IMR-90 (cell line): ENCODE data around the gene TEX2. TPM values are rescaled to one million over a fixed set of nuclear protein-coding genes. Genes with fewer than 3 reads are reported as not detected.

ENCODE experiments used
- ATAC-seq: fragments of 200-7000 bp; cut with Tn5 transposase; 2 replicates; pipeline ENCODE4 v1.9.1; 2020; ENCODE audit warnings: low read depth, mild to moderate bottlenecking, moderate library complexity
- BruUV-seq: library from RNA; stranded (reverse); fragments of 400-500 nt; replicated peaks from 2 replicates; lab custom pipeline; 2021; lab: Mats Ljungman, UMichigan
- CTCF ChIA-PET: fragments of 300-600 bp; formaldehyde crosslinking; extraction: SDS; loops from one replicate; lab custom pipeline; 2021; ENCODE audit warnings: antibody characterized with exemption; lab: Yijun Ruan, JAX
- POLR2A ChIA-PET: fragments of 300-600 bp; sonication (Branson Sonifier 250); formaldehyde crosslinking; loops from one replicate; lab custom pipeline; 2022; ENCODE audit warnings: antibody characterized with exemption; ENCODE audit not compliant: unreplicated experiment; lab: Charles Lee
- DNase-seq: peaks from one replicate; pipeline ENCODE4 v3.0.0; 2013
- H2AFZ ChIP-seq: replicated peaks from 2 replicates; pipeline ENCODE3; 2013; ENCODE audit warnings: low read length, mild to moderate bottlenecking; ENCODE audit not compliant: poor library complexity
- H2AK5ac ChIP-seq: 2 replicates; pipeline ENCODE4 v1.6.1; 2013; ENCODE audit warnings: low read depth, low read length, inconsistent platforms
- H2AK9ac ChIP-seq: replicated peaks from 2 replicates; pipeline ENCODE3; 2013; ENCODE audit warnings: mild to moderate bottlenecking, low read depth, low read length, moderate library complexity; ENCODE audit not compliant: poor library complexity
- H2BK120ac ChIP-seq: 2 replicates; pipeline ENCODE4 v1.6.1; 2013; ENCODE audit warnings: low read depth, low read length, inconsistent platforms
- H2BK15ac ChIP-seq: 3 replicates; pipeline ENCODE4 v1.6.1; 2013; ENCODE audit warnings: low read depth, low read length, inconsistent platforms
- H2BK20ac ChIP-seq: 2 replicates; pipeline ENCODE4 v1.6.1; 2013; ENCODE audit warnings: low read depth, mild to moderate bottlenecking, inconsistent platforms, low read length, moderate library complexity
- H2BK5ac ChIP-seq: 2 replicates; pipeline ENCODE4 v1.6.1; 2013; ENCODE audit warnings: mild to moderate bottlenecking, low read depth, low read length, inconsistent platforms; ENCODE audit not compliant: poor library complexity, severe bottlenecking
- H3K14ac ChIP-seq: replicated peaks from 2 replicates; pipeline ENCODE4 v1.6.1; 2013; ENCODE audit warnings: low read depth, low read length, inconsistent platforms
- H3K18ac ChIP-seq: 2 replicates; pipeline ENCODE4 v1.6.1; 2013; ENCODE audit warnings: low read depth, low read length, control low read depth
- H3K23ac ChIP-seq: 2 replicates; pipeline ENCODE4 v1.6.1; 2013; ENCODE audit warnings: low read depth, low read length, inconsistent platforms
- H3K27ac ChIP-seq: 2 replicates; pipeline ENCODE4 v1.5.1; 2013; ENCODE audit warnings: mild to moderate bottlenecking, control low read depth, low read length; ENCODE audit not compliant: insufficient read depth
- H3K27me3 ChIP-seq: 2 replicates; pipeline ENCODE4 v1.6.1; 2013; ENCODE audit warnings: low read length; ENCODE audit not compliant: control insufficient read depth, insufficient read depth
- H3K36me3 ChIP-seq: 2 replicates; pipeline ENCODE4 v1.6.1; 2013; ENCODE audit warnings: low read length, mixed read lengths; ENCODE audit not compliant: control insufficient read depth, insufficient read depth
- H3K4ac ChIP-seq: 2 replicates; pipeline ENCODE4 v1.6.1; 2013; ENCODE audit warnings: low read depth, low read length, inconsistent platforms
- H3K4me1 ChIP-seq: 2 replicates; pipeline ENCODE4 v1.6.1; 2013; ENCODE audit warnings: low read length, mixed read lengths; ENCODE audit not compliant: control insufficient read depth, insufficient read depth
- H3K4me2 ChIP-seq: 2 replicates; pipeline ENCODE4 v1.6.1; 2013; ENCODE audit warnings: low read depth, mild to moderate bottlenecking, control low read depth, low read length, moderate library complexity
- H3K4me3 ChIP-seq: 2 replicates; pipeline ENCODE4 v1.5.1; 2013; ENCODE audit warnings: low read depth, mild to moderate bottlenecking, control low read depth, low read length, moderate library complexity; ENCODE audit not compliant: insufficient read depth
- H3K56ac ChIP-seq: 2 replicates; pipeline ENCODE4 v1.6.1; 2013; ENCODE audit warnings: low read length, inconsistent platforms; ENCODE audit not compliant: insufficient read depth; ENCODE audit errors: extremely low read depth
- H3K79me1 ChIP-seq, 2 experiments: 2 replicates each; pipeline ENCODE4 v1.6.1; 2013; ENCODE audit warnings: low read length in 2 of 2, inconsistent platforms in 1 of 2, low read depth in 1 of 2
- H3K9ac ChIP-seq: 2 replicates; pipeline ENCODE4 v1.6.1; 2013; ENCODE audit warnings: low read depth, low read length, control low read depth
- H3K9me1 ChIP-seq: 2 replicates; pipeline ENCODE4 v1.6.1; 2013; ENCODE audit warnings: low read length, inconsistent platforms; ENCODE audit not compliant: insufficient read depth
- H3K9me3 ChIP-seq: 2 replicates; pipeline ENCODE4 v1.6.1; 2013; ENCODE audit warnings: low read length; ENCODE audit not compliant: control insufficient read depth, insufficient read depth
- H4K20me1 ChIP-seq: 2 replicates; pipeline ENCODE4 v1.6.1; 2013; ENCODE audit warnings: low read length, inconsistent platforms; ENCODE audit not compliant: insufficient read depth
- H4K5ac ChIP-seq: 2 replicates; pipeline ENCODE4 v1.6.1; 2013; ENCODE audit warnings: mild to moderate bottlenecking, low read depth, low read length, control low read depth
- H4K8ac ChIP-seq, 2 experiments: 2 replicates each; pipeline ENCODE4 v1.6.1; 2013; ENCODE audit warnings: low read depth in 2 of 2, low read length in 2 of 2, control low read depth in 1 of 2, inconsistent platforms in 1 of 2
- H4K91ac ChIP-seq: 2 replicates; pipeline ENCODE4 v1.6.1; 2013; ENCODE audit warnings: low read depth, low read length, inconsistent platforms; ENCODE audit not compliant: insufficient read depth
- BHLHE40 ChIP-seq: fragments of 150-350 bp; IDR thresholded peaks from 2 replicates; pipeline ENCODE4 v1.6.1; 2016; ENCODE audit warnings: mild to moderate bottlenecking, low read depth, low read length
- CHD1 ChIP-seq: IDR thresholded peaks from 2 replicates; pipeline ENCODE4 v1.6.1; 2012; ENCODE audit warnings: low read depth, low read length, improper control_type of control experiment
- ELK1 ChIP-seq: fragments of 150-350 bp; IDR thresholded peaks from 2 replicates; pipeline ENCODE4 v1.6.1; 2016; ENCODE audit warnings: low read depth, mild to moderate bottlenecking, low read length, moderate library complexity, borderline replicate concordance
- MAZ ChIP-seq: IDR thresholded peaks from 2 replicates; pipeline ENCODE4 v1.6.1; 2012; ENCODE audit warnings: low read depth, mild to moderate bottlenecking, low read length, improper control_type of control experiment, moderate library complexity, borderline replicate concordance
- MXI1 ChIP-seq: IDR thresholded peaks from 2 replicates; pipeline ENCODE4 v1.6.1; 2012; ENCODE audit warnings: low read depth, mild to moderate bottlenecking, low read length, moderate library complexity, borderline replicate concordance
- NFE2L2 ChIP-seq: fragments of 150-350 bp; IDR thresholded peaks from 2 replicates; pipeline ENCODE4 v1.6.1; 2016; ENCODE audit warnings: low read depth, mild to moderate bottlenecking, low read length
- POLR2A ChIP-seq: IDR thresholded peaks from 2 replicates; pipeline ENCODE4 v1.6.1; 2012; ENCODE audit warnings: mild to moderate bottlenecking, low read depth, low read length
- RCOR1 ChIP-seq: IDR thresholded peaks from 2 replicates; pipeline ENCODE4 v1.6.1; 2012; ENCODE audit warnings: mild to moderate bottlenecking, low read length, improper control_type of control experiment; ENCODE audit not compliant: insufficient replicate concordance
- RFX5 ChIP-seq: IDR thresholded peaks from 2 replicates; pipeline ENCODE4 v1.8.0; 2012; ENCODE audit warnings: low read depth, mild to moderate bottlenecking, low read length, moderate library complexity
- SMC3 ChIP-seq: fragments of 150-350 bp; IDR thresholded peaks from 2 replicates; pipeline ENCODE4 v1.6.1; 2016; ENCODE audit warnings: low read depth, mild to moderate bottlenecking, antibody characterized with exemption, low read length, moderate library complexity
- WGBS, 2 experiments: methylation state at CpG; one replicate each; pipeline versions ENCODE4 v1.1.5 to v1.1.7; 2013; ENCODE audit warnings: missing lambda C conversion rate in 2 of 2; ENCODE audit not compliant: insufficient read length in 1 of 2; ENCODE audit errors: extremely low coverage in 2 of 2; 5-methylcytosine and 5-hydroxymethylcytosine counted together
- dilution Hi-C: fragments of 300-500 bp; cut with HindIII; formaldehyde crosslinking; loops from one replicate; pipeline ENCODE4 v1.14.3; 2018; ENCODE audit warnings: low sequenced_read_pairs; ENCODE audit not compliant: unreplicated experiment
- in situ Hi-C: fragments of 300-500 bp; cut with MboI; formaldehyde crosslinking; loops from 3 replicates; pipeline ENCODE4 v1.14.3; 2019; ENCODE audit warnings: low sequenced_read_pairs, inconsistent platforms, mixed read lengths
- intact Hi-C: fragments of 100-400 bp; cut with micrococcal nuclease; formaldehyde crosslinking; loops from 2 replicates; pipeline ENCODE4 v1.10.0; 2022
- polyA plus RNA-seq, 3 experiments: library from polyadenylated mRNA; depleted of rRNA; stranded (reverse); fragments of >200 nt; gene quantifications; 2 replicates each; pipeline ENCODE4 v1.2.3, GENCODE V29; 2012; ENCODE audit warnings: low replicate concordance in 1 of 3
- total RNA-seq: library from RNA; depleted of rRNA; stranded (reverse); fragments of >200 nt; gene quantifications from 2 replicates; pipeline ENCODE4 v1.2.3, GENCODE V29; 2012
- TF ChIP-seq, protein P1 (sequence below): conservative IDR thresholded peaks from 2 replicates; pipeline ENCODE4 v1.5.1; 2012; ENCODE audit warnings: mild to moderate bottlenecking, low read depth, low read length, improper control_type of control experiment

The TEX2 gene
- total and polyA plus RNA-seq, 2 of the 4 experiments (the other 2 are of a cell fraction), result 18.2 to 21.9 TPM

- TF ChIP-seq BHLHE40, result no peak
These were observed 75.8 kb downstream of the TEX2 start (continued) for GRCh38 chr17:64187093-64187895.

GRCh38 chr17:64186171-64187092 lies 76.6 kb downstream of the TEX2 start:
- no peak overlapping the region for H3K9ac ChIP-seq
- intact Hi-C loops (no loop called here), in situ Hi-C loops (no loop called here), dilution Hi-C loops (no loop called here)
- no peak overlapping the region for H3K18ac ChIP-seq
- H3K79me1 ChIP-seq, result no peaks in the 10 kb centered on the region; a peak in 1 of 4 replicates
- no peak overlapping the region for H2AFZ ChIP-seq
- H3K36me3 ChIP-seq, result peaks cover 7% of the 10 kb centered on the region
- H3K56ac ChIP-seq, result no peak overlapping the region
- no peak overlapping the region for H2BK5ac ChIP-seq
- H2AK5ac ChIP-seq, result no peak overlapping the region
- H3K9me1 ChIP-seq, result peaks cover 2% of the 10 kb centered on the region; the same call in 1 of the 2 replicates
- no peak overlapping the region for H3K4me3 ChIP-seq
- H3K4ac ChIP-seq, result no peak overlapping the region
- H4K5ac ChIP-seq, result no peak overlapping the region
- ChIA-PET CTCF (no interaction called here), POLR2A (no interaction called here)
- no peak overlapping the region for H2BK20ac ChIP-seq
- no peak overlapping the region for H4K8ac ChIP-seq
- peaks cover 3% of the 10 kb centered on the region; the same call in 1 of the 2 replicates for H3K4me1 ChIP-seq
- H2AK9ac ChIP-seq, result no peak overlapping the region
- H2BK15ac ChIP-seq, result no peak overlapping the region
- H2BK120ac ChIP-seq, result no peak overlapping the region
- ATAC-seq, result no peak
- H4K20me1 ChIP-seq, result no peaks in the 10 kb centered on the region; the same call in 1 of the 2 replicates
- no peak overlapping the region for H3K4me2 ChIP-seq
- no peak overlapping the region for H3K27ac ChIP-seq
- H3K27me3 ChIP-seq, result no peaks in the 10 kb centered on the region
- H3K14ac ChIP-seq, result no peak overlapping the region
- H3K23ac ChIP-seq, result no peak overlapping the region
- no peak for DNase-seq
- H3K9me3 ChIP-seq, result no peaks in the 10 kb centered on the region
- H4K91ac ChIP-seq, result no peak overlapping the region
- WGBS, 2 experiments, result 94% methylated on average over 5 of the region's 12 CpGs; no CpG with 5 or more reads in 1 of the 2 experiments
- no TSS peak for BruUV-seq
- TF ChIP-seq, protein P1, sequence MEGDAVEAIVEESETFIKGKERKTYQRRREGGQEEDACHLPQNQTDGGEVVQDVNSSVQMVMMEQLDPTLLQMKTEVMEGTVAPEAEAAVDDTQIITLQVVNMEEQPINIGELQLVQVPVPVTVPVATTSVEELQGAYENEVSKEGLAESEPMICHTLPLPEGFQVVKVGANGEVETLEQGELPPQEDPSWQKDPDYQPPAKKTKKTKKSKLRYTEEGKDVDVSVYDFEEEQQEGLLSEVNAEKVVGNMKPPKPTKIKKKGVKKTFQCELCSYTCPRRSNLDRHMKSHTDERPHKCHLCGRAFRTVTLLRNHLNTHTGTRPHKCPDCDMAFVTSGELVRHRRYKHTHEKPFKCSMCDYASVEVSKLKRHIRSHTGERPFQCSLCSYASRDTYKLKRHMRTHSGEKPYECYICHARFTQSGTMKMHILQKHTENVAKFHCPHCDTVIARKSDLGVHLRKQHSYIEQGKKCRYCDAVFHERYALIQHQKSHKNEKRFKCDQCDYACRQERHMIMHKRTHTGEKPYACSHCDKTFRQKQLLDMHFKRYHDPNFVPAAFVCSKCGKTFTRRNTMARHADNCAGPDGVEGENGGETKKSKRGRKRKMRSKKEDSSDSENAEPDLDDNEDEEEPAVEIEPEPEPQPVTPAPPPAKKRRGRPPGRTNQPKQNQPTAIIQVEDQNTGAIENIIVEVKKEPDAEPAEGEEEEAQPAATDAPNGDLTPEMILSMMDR, result no peak
- TF ChIP-seq ELK1, result no peak
- no peak for TF ChIP-seq RFX5
- TF ChIP-seq RCOR1, result no peak
- no peak for TF ChIP-seq MXI1
- TF ChIP-seq SMC3, result no peak
- no peak for TF ChIP-seq MAZ
- TF ChIP-seq CHD1, result no peak
- no peak for TF ChIP-seq POLR2A
- TF ChIP-seq NFE2L2, result no peak
